HepG2 (cell line): ENCODE data around the gene CASKIN1. TPM values are rescaled to one million over a fixed set of nuclear protein-coding genes. Genes with fewer than 3 reads are reported as not detected.

ENCODE experiments used
- ATAC-seq: fragments of 200-7000 bp; cut with Tn5 transposase; 3 replicates; pipeline ENCODE4 v1.9.1; 2020; ENCODE audit warnings: mild to moderate bottlenecking, moderate library complexity
- BruUV-seq: library from RNA; stranded (reverse); fragments of 400-500 nt; replicated peaks from 2 replicates; lab custom pipeline; 2021; lab: Mats Ljungman, UMichigan
- CTCF ChIA-PET: fragments of 300-600 bp; formaldehyde crosslinking; extraction: SDS; loops from one replicate; lab custom pipeline; 2021; ENCODE audit warnings: low total read pairs, inconsistent platforms, low intra/inter-chr PET ratio; lab: Yijun Ruan, JAX
- POLR2A ChIA-PET: fragments of 350-600 bp; sonication (Branson Sonifier 250); formaldehyde crosslinking; loops from one replicate; lab custom pipeline; 2020; ENCODE audit warnings: antibody characterized with exemption, inconsistent platforms; lab: Yijun Ruan, JAX
- DNase-seq: peaks from one replicate; pipeline ENCODE4 v3.0.0-alpha.2; 2015; ENCODE audit warnings: low spot score
- FAIRE-seq: peaks from 3 replicates; lab custom pipeline; 2011; peaks lifted over from hg19 to GRCh38; lab: Jason Lieb, UNC
- H2AFZ ChIP-seq: one replicate; pipeline ENCODE4 v1.6.1; 2011; ENCODE audit warnings: low read length, inconsistent platforms
- H3K27ac ChIP-seq: fragments of 300-600 bp; 3 replicates; pipeline ENCODE4 v1.8.0; 2011; ENCODE audit warnings: mixed run types, mild to moderate bottlenecking, mixed read lengths, low read length, inconsistent platforms; ENCODE audit not compliant: insufficient read depth; ENCODE audit errors: extremely low read length
- H3K27me3 ChIP-seq, 2 experiments: fragments of 200-600 bp in 1 of 2; 2 replicates in 1 of 2; 3 replicates in 1 of 2; pipeline versions ENCODE4 v1.6.0 to v1.8.0; 2011; ENCODE audit warnings: low read length in 2 of 2, mild to moderate bottlenecking in 2 of 2, moderate library complexity in 2 of 2, inconsistent platforms in 1 of 2; ENCODE audit not compliant: insufficient read depth in 2 of 2, control insufficient read depth in 1 of 2
- H3K36me3 ChIP-seq, 2 experiments: fragments of 200-600 bp in 1 of 2; replicated peaks in 1 of 2; 2 replicates in 1 of 2; 3 replicates in 1 of 2; pipeline versions ENCODE4 v1.5.1 to v1.8.0; 2011; ENCODE audit warnings: low read length in 2 of 2, inconsistent platforms in 1 of 2; ENCODE audit not compliant: insufficient read depth in 2 of 2, control insufficient read depth in 1 of 2
- H3K4me1 ChIP-seq: 2 replicates; pipeline ENCODE4 v1.5.1; 2012; ENCODE audit warnings: low read length, inconsistent platforms; ENCODE audit not compliant: insufficient read depth
- H3K4me2 ChIP-seq: 2 replicates; pipeline ENCODE4 v1.6.0; 2011; ENCODE audit warnings: low read depth, low read length, inconsistent platforms
- H3K4me3 ChIP-seq, 3 experiments: fragments of 200-600 bp in 1 of 3; sonication (generic), shearing (Covaris generic) in 1 of 3; replicated peaks in 1 of 3; 2 replicates each; pipeline ENCODE4 v1.5.1; 2011 to 2016; ENCODE audit warnings: low read length in 3 of 3, inconsistent platforms in 2 of 3, low read depth in 2 of 3, mild to moderate bottlenecking in 2 of 3, control low read depth in 1 of 3, mixed read lengths in 1 of 3; ENCODE audit not compliant: insufficient read depth in 1 of 3
- H3K79me2 ChIP-seq: one replicate; pipeline ENCODE4 v1.6.1; 2011; ENCODE audit warnings: low read length, inconsistent platforms; ENCODE audit not compliant: insufficient read depth
- H3K9ac ChIP-seq: 2 replicates; pipeline ENCODE4 v1.6.0; 2011; ENCODE audit warnings: mild to moderate bottlenecking, low read depth, low read length, inconsistent platforms; ENCODE audit not compliant: insufficient read depth
- H3K9me3 ChIP-seq: 2 replicates; pipeline ENCODE4 v1.5.1; 2012; ENCODE audit warnings: mild to moderate bottlenecking, low read length
- H4K20me1 ChIP-seq: 2 replicates; pipeline ENCODE4 v1.6.0; 2011; ENCODE audit warnings: inconsistent platforms, mild to moderate bottlenecking, low read length, moderate library complexity; ENCODE audit not compliant: insufficient read depth
- KDM5B ChIP-seq: sonication (generic); formaldehyde crosslinking; IDR thresholded peaks from 2 replicates; pipeline ENCODE4 v1.4.0; 2020; ENCODE audit warnings: missing genetic modification reagents, mild to moderate bottlenecking, borderline replicate concordance
- KMT2A ChIP-seq: sonication (generic); formaldehyde crosslinking; IDR thresholded peaks from 2 replicates; pipeline ENCODE4 v1.4.0; 2020; ENCODE audit warnings: missing genetic modification reagents
- PCBP1 ChIP-seq: fragments of 200-400 bp; formaldehyde crosslinking; IDR thresholded peaks from 2 replicates; pipeline ENCODE4 v1.6.1; 2017; ENCODE audit warnings: mild to moderate bottlenecking, low read depth, low read length, borderline replicate concordance
- ZNF362 ChIP-seq: sonication (generic); formaldehyde crosslinking; IDR thresholded peaks from 2 replicates; pipeline ENCODE4 v1.4.0; 2020; ENCODE audit warnings: missing genetic modification reagents, mild to moderate bottlenecking, borderline replicate concordance
- ZNF547 ChIP-seq: sonication (generic); formaldehyde crosslinking; IDR thresholded peaks from 2 replicates; pipeline ENCODE4 v1.5.1; 2020; ENCODE audit warnings: mild to moderate bottlenecking, missing genetic modification reagents
- ZNF563 ChIP-seq: sonication (generic); formaldehyde crosslinking; IDR thresholded peaks from 2 replicates; pipeline ENCODE4 v1.8.0; 2022; ENCODE audit warnings: mild to moderate bottlenecking, moderate library complexity, missing genetic modification reagents
- WGBS: methylation state at CpG from one replicate; pipeline ENCODE4 v1.1.6; 2017; ENCODE audit warnings: low lambda C conversion rate; 5-methylcytosine and 5-hydroxymethylcytosine counted together
- in situ Hi-C: cut with HindIII; loops from 2 replicates; pipeline ENCODE4 v1.10.0; 2017; ENCODE audit warnings: low pct_unique_long_range_greater_than_20kb; ENCODE audit not compliant: extremely low pct_ligation_motif_present
- intact Hi-C: fragments of 100-400 bp; cut with micrococcal nuclease; formaldehyde crosslinking; loops from one replicate; pipeline ENCODE4 v1.10.0; 2022; ENCODE audit not compliant: unreplicated experiment
- polyA plus RNA-seq, 8 experiments: library from polyadenylated mRNA; depleted of rRNA in 3 of 8; stranded (reverse) in 7 of 8; unstranded in 1 of 8; fragments of >200 nt; fragmentation: Illumina TruSeq in 4 of 8; extraction: Trizol in 4 of 8; gene quantifications; 2 replicates each; pipeline versions ENCODE4 v1.2.1 to v1.2.3, GENCODE V29; 2011 to 2016; ENCODE audit warnings: low read depth in 4 of 8, missing spikeins in 1 of 8, mixed read lengths in 1 of 8; ENCODE audit not compliant: insufficient read depth in 1 of 8
- total RNA-seq, 5 experiments: library from RNA; depleted of rRNA; stranded (reverse); fragments of >200 nt; fragmentation: Illumina TruSeq; extraction: Trizol; gene quantifications; 2 replicates each; pipeline ENCODE4 v1.2.3, GENCODE V29; 2016; ENCODE audit warnings: low read depth in 1 of 5
- TF ChIP-seq, protein P1 (sequence below): sonication (generic); formaldehyde crosslinking; IDR thresholded peaks from 2 replicates; pipeline ENCODE4 v1.5.1; 2020; ENCODE audit warnings: missing genetic modification reagents, mild to moderate bottlenecking, borderline replicate concordance
- TF ChIP-seq, protein P2 (sequence below): IDR thresholded peaks from 2 replicates; pipeline ENCODE4 v1.6.1; 2016; ENCODE audit warnings: missing biosample characterization, missing genetic modification reagents, low read depth
- TF ChIP-seq, protein P3 (sequence below): sonication (generic); formaldehyde crosslinking; IDR thresholded peaks from 2 replicates; pipeline ENCODE4 v1.5.0; 2020; ENCODE audit warnings: mild to moderate bottlenecking, missing genetic modification reagents, borderline replicate concordance
- TF ChIP-seq, protein P4 (sequence below): sonication (generic); formaldehyde crosslinking; IDR thresholded peaks from 2 replicates; pipeline ENCODE4 v1.5.1; 2020; ENCODE audit warnings: mild to moderate bottlenecking, missing genetic modification reagents, moderate library complexity

CASKIN1 gene
- total and polyA plus RNA-seq, 2 of the 13 experiments (the other 11 are each of a cell fraction or from before 2014, with no cell fraction given), result 1.2 to 2.2 TPM

DNA sequence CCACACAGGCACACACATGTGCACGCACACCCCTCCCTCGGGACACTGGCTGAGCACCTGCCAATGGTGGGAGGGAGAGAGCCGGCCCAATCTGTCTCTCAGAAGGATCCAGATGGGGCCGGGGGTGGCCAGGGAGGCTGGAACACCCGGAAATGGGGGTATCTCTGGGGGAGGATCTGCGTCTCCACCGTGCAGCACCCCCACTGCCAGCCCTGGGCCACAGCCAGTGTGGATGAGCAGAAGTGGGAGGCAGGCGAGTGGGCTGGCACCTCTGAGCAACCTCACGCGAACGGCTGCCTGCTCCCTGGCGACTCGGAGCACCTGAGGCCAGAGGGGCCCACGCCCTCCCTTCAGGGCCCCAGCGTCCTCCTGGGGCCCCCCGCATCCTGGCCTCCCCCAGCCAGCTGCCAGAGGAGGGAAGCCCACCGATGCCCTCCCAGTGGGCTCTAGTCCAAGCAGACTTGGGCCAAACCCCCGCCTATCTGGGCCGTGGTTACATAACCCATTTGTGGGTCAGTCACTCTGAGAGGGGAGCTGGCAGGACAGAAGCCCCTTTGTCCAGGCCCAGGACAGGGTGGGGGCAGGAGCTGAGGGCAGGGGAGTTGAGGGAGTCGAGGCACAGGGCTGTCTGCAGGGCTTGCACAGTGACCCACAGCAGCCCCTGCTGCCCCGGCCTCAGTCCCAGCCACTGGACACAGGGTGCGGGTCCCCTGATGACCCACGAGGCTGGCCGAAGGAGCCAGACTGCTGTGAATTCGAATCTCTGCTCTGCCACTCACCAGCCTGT, 5.6 kb downstream of the CASKIN1 start:
- in situ Hi-C loops (no loop called here), intact Hi-C loops (no loop called here)
- WGBS, result 10% methylated on average over 10 of the region's 25 CpGs
- BruUV-seq, result no TSS peak
- H3K4me1 ChIP-seq, result peaks cover 52% of the 10 kb centered on the region
- no peaks in the 10 kb centered on the region for H3K9me3 ChIP-seq
- ChIA-PET POLR2A (interaction anchor here (0.8 to 3.5 kb wide), 6 partner anchors 14 to 62 kb away, joined by 3 to 29 read pairs (median 4); partner anchors contain the start of genes ECI1, PGP and TRAF7), CTCF (no interaction called here)
- FAIRE-seq (no peak), DNase-seq (peak; percentile 35), ATAC-seq (no peak; the same call in 1 of the 3 replicates)
- H3K9ac ChIP-seq, result peak overlapping the region; percentile 56
- H2AFZ ChIP-seq, result no peak overlapping the region
- peak overlapping the region; percentile 61 for H3K4me2 ChIP-seq
- H3K27me3 ChIP-seq, result 0 out of 5 replicates have a peak, but pooled peaks cover 0 to 5% of the 10 kb centered on the region in 2 experiments
- no peaks in the 10 kb centered on the region for H3K79me2 ChIP-seq
- H3K27ac ChIP-seq, result peak overlapping the region; percentile 48
- H4K20me1 ChIP-seq, result no peaks in the 10 kb centered on the region
- H3K4me3 ChIP-seq, result peak overlapping the region in 1 of 3 experiments; percentile 45; a peak in 2 of 6 replicates
- no peaks in the 10 kb centered on the region for H3K36me3 ChIP-seq
- TF ChIP-seq, protein P1, sequence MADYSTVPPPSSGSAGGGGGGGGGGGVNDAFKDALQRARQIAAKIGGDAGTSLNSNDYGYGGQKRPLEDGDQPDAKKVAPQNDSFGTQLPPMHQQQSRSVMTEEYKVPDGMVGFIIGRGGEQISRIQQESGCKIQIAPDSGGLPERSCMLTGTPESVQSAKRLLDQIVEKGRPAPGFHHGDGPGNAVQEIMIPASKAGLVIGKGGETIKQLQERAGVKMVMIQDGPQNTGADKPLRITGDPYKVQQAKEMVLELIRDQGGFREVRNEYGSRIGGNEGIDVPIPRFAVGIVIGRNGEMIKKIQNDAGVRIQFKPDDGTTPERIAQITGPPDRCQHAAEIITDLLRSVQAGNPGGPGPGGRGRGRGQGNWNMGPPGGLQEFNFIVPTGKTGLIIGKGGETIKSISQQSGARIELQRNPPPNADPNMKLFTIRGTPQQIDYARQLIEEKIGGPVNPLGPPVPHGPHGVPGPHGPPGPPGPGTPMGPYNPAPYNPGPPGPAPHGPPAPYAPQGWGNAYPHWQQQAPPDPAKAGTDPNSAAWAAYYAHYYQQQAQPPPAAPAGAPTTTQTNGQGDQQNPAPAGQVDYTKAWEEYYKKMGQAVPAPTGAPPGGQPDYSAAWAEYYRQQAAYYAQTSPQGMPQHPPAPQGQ (CRISPR knock-in tag), result no peak
- TF ChIP-seq, protein P2, sequence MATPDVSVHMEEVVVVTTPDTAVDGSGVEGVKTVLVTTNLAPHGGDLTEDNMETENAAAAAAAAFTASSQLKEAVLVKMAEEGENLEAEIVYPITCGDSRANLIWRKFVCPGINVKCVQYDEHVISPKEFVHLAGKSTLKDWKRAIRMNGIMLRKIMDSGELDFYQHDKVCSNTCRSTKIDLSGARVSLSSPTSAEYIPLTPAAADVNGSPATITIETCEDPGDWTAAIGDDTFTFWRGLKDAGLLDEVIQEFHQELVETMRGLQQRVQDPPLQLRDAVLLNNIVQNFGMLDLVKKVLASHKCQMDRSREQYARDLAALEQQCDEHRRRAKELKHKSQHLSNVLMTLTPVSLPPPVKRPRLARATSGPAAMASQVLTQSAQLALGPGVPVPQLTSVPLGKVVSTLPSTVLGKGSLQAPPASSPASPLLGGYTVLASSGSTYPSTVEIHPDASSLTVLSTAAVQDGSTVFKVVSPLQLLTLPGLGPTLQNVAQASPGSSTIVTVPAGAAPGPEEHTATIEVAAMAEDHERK (CRISPR knock-in tag), result no peak
- TF ChIP-seq ZNF362 (CRISPR knock-in tag) (no peak), KMT2A (CRISPR knock-in tag) (no peak), KDM5B (CRISPR knock-in tag) (peak; percentile 13; the same call in 1 of the 2 replicates), ZNF547 (CRISPR knock-in tag) (0 out of 2 replicates have a peak, but pooled peaks have one; percentile 5), ZNF563 (CRISPR knock-in tag) (peak; percentile 34; the same call in 1 of the 2 replicates), PCBP1 (0 out of 2 replicates have a peak, but pooled peaks have one; percentile 30)
- TF ChIP-seq, protein P3, sequence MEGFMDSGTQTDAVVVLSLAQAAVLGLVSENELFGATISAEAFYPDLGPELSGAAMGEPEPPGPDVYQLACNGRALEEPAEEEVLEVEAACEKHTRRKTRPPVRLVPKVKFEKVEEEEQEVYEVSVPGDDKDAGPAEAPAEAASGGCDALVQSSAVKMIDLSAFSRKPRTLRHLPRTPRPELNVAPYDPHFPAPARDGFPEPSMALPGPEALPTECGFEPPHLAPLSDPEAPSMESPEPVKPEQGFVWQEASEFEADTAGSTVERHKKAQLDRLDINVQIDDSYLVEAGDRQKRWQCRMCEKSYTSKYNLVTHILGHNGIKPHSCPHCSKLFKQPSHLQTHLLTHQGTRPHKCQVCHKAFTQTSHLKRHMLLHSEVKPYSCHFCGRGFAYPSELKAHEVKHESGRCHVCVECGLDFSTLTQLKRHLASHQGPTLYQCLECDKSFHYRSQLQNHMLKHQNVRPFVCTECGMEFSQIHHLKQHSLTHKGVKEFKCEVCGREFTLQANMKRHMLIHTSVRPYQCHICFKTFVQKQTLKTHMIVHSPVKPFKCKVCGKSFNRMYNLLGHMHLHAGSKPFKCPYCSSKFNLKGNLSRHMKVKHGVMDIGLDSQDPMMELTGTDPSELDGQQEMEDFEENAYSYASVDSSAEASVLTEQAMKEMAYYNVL, result 0 out of 2 replicates have a peak, but pooled peaks have one; percentile 19
- TF ChIP-seq, protein P4, sequence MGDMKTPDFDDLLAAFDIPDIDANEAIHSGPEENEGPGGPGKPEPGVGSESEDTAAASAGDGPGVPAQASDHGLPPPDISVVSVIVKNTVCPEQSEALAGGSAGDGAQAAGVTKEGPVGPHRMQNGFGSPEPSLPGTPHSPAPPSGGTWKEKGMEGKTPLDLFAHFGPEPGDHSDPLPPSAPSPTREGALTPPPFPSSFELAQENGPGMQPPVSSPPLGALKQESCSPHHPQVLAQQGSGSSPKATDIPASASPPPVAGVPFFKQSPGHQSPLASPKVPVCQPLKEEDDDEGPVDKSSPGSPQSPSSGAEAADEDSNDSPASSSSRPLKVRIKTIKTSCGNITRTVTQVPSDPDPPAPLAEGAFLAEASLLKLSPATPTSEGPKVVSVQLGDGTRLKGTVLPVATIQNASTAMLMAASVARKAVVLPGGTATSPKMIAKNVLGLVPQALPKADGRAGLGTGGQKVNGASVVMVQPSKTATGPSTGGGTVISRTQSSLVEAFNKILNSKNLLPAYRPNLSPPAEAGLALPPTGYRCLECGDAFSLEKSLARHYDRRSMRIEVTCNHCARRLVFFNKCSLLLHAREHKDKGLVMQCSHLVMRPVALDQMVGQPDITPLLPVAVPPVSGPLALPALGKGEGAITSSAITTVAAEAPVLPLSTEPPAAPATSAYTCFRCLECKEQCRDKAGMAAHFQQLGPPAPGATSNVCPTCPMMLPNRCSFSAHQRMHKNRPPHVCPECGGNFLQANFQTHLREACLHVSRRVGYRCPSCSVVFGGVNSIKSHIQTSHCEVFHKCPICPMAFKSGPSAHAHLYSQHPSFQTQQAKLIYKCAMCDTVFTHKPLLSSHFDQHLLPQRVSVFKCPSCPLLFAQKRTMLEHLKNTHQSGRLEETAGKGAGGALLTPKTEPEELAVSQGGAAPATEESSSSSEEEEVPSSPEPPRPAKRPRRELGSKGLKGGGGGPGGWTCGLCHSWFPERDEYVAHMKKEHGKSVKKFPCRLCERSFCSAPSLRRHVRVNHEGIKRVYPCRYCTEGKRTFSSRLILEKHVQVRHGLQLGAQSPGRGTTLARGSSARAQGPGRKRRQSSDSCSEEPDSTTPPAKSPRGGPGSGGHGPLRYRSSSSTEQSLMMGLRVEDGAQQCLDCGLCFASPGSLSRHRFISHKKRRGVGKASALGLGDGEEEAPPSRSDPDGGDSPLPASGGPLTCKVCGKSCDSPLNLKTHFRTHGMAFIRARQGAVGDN (CRISPR knock-in tag), result 0 out of 2 replicates have a peak, but pooled peaks have one; percentile 31
